GM19351 (cell line): Measurements from ENCODE around the gene GOSR1.
"Not testable (repeated sequence)": the region's sequence is repeated elsewhere in the genome, so short reads cannot be mapped to it uniquely, and the experiment has no call there.

Experiments used
- ATAC-seq: cut with Tn5 transposase; IDR thresholded peaks from one replicate; pipeline ENCODE4 v1.9.1; 2021; ENCODE audit warnings: mild to moderate bottlenecking, moderate library complexity; ENCODE audit not compliant: unreplicated experiment

The GOSR1 gene

GRCh38 chr17:30477083-30477773 lies at the start of gene GOSR1:
Gene GOSR1 (plus strand): TSS chr17:30477408. CDS start chr17:30477434, 26 bp downstream.
- ATAC-seq = peak; percentile 88

GRCh38 chr17:30427611-30428010 lies 49.6 kb upstream of the GOSR1 start:
- no peak for ATAC-seq

- ATAC-seq = no peak
Observed at GRCh38 chr17:30429155-30429554, 48.1 kb upstream of the GOSR1 start.

- no peak for ATAC-seq
Observed at GRCh38 chr17:30433514-30433913, 43.7 kb upstream of the GOSR1 start.

- no peak for ATAC-seq
Observed at GRCh38 chr17:30436729-30437128, 40.5 kb upstream of the GOSR1 start.

- ATAC-seq = no peak
Observed at GRCh38 chr17:30443721-30444120, 33.5 kb upstream of the GOSR1 start.

- not testable (repeated sequence) for ATAC-seq
Observed at GRCh38 chr17:30446640-30447039, 30.6 kb upstream of the GOSR1 start.

- no peak for ATAC-seq
Observed at GRCh38 chr17:30449480-30449879, 27.7 kb upstream of the GOSR1 start.

GRCh38 chr17:30450125-30451027 lies 26.8 kb upstream of the GOSR1 start:
- no peak for ATAC-seq

GRCh38 chr17:30454635-30455034 lies 22.6 kb upstream of the GOSR1 start:
- no peak for ATAC-seq

GRCh38 chr17:30458371-30458770 lies 18.8 kb upstream of the GOSR1 start:
- no peak for ATAC-seq

- ATAC-seq = not testable (repeated sequence)
Observed at GRCh38 chr17:30458797-30459413, 18.3 kb upstream of the GOSR1 start.

- ATAC-seq = no peak
Observed at GRCh38 chr17:30468465-30468864, 8.7 kb upstream of the GOSR1 start.

- no peak for ATAC-seq
Observed at GRCh38 chr17:30472238-30472890, 4.8 kb upstream of the GOSR1 start.

GRCh38 chr17:30475206-30475605 lies 2.0 kb upstream of the GOSR1 start:
- no peak for ATAC-seq

- ATAC-seq = no peak
Observed at GRCh38 chr17:30476726-30477082, 504 bp upstream of the GOSR1 start.

- no peak for ATAC-seq
Observed at GRCh38 chr17:30477774-30478115, 537 bp downstream of the GOSR1 start.

GRCh38 chr17:30482555-30482954 lies 5.3 kb downstream of the GOSR1 start:
- ATAC-seq = no peak

GRCh38 chr17:30483159-30483558 lies 6.0 kb downstream of the GOSR1 start:
- ATAC-seq = no peak

- no peak for ATAC-seq
Observed at GRCh38 chr17:30493780-30494179, 16.6 kb downstream of the GOSR1 start.

GRCh38 chr17:30495586-30495985 lies 18.4 kb downstream of the GOSR1 start:
- no peak for ATAC-seq
